Measurements from ENCODE around the gene ACE. TPM values are rescaled to one million over a fixed set of nuclear protein-coding genes. Genes with fewer than 3 reads are reported as not detected.

Gene ACE
- total RNA-seq, 2 donors from 2014 or later, result 11.6 to 21.5 TPM

GRCh38 chr17:63525190-63525946 lies 48.5 kb downstream of the ACE start:
- H3K27ac Mint-ChIP-seq, result no peak overlapping the region
- peaks cover 2% of the 10 kb centered on the region for H3K36me3 Mint-ChIP-seq (ENCODE audit: low read depth)
- no peak for ATAC-seq

GRCh38 chr17:63526861-63527260 lies 50.0 kb downstream of the ACE start:
- ATAC-seq (no peak), DNase-seq (no peak)
- Mint-ChIP-seq H3K4me3 (no peak overlapping the region), H3K36me3 (ENCODE audit: low read depth) (peaks cover 2% of the 10 kb centered on the region), H3K27me3 (peaks cover 33% of the 10 kb centered on the region), H3K27ac (no peak overlapping the region), H3K4me1 (peaks cover 7% of the 10 kb centered on the region)
- no peaks in the 10 kb centered on the region for H3K9me3 ChIP-seq (ENCODE audit: control insufficient read depth, low read length, poor library complexity, severe bottlenecking)

More at GRCh38 chr17:63525190-63525946, 48.5 kb downstream of the ACE start:
- Mint-ChIP-seq H3K4me1 (peaks cover 7% of the 10 kb centered on the region), H3K4me3 (no peak overlapping the region), H3K27me3 (peaks cover 45% of the 10 kb centered on the region)
- DNase-seq, result no peak
- no peaks in the 10 kb centered on the region for H3K9me3 ChIP-seq (ENCODE audit: control insufficient read depth, low read length, poor library complexity, severe bottlenecking)

GRCh38 chr17:63528183-63528582 lies 51.3 kb downstream of the ACE start:
- Mint-ChIP-seq H3K4me3 (no peak overlapping the region), H3K27me3 (peaks cover 33% of the 10 kb centered on the region), H3K36me3 (ENCODE audit: low read depth) (peaks cover 2% of the 10 kb centered on the region), H3K4me1 (peaks cover 7% of the 10 kb centered on the region), H3K27ac (no peak overlapping the region)
- H3K9me3 ChIP-seq (ENCODE audit: control insufficient read depth, low read length, poor library complexity, severe bottlenecking), result no peaks in the 10 kb centered on the region
- ATAC-seq, result no peak
- no peak for DNase-seq

- peaks cover 4% of the 10 kb centered on the region for H3K4me1 Mint-ChIP-seq
- peaks cover 19% of the 10 kb centered on the region for H3K27me3 Mint-ChIP-seq
- H3K36me3 Mint-ChIP-seq (ENCODE audit: low read depth), result no peaks in the 10 kb centered on the region
- DNase-seq (no peak), ATAC-seq (no peak)
- H3K27ac Mint-ChIP-seq, result no peak overlapping the region
- no peak overlapping the region for H3K4me3 Mint-ChIP-seq
- H3K9me3 ChIP-seq (ENCODE audit: control insufficient read depth, low read length, poor library complexity, severe bottlenecking), result no peaks in the 10 kb centered on the region
These were observed 53.1 kb downstream of the ACE start for GRCh38 chr17:63529711-63530556.

GRCh38 chr17:63530557-63531021 lies 53.7 kb downstream of the ACE start:
- DNase-seq, result no peak
- no peaks in the 10 kb centered on the region for H3K9me3 ChIP-seq (ENCODE audit: control insufficient read depth, low read length, poor library complexity, severe bottlenecking)
- Mint-ChIP-seq H3K4me3 (no peak overlapping the region), H3K27ac (no peak overlapping the region), H3K27me3 (peaks cover 19% of the 10 kb centered on the region), H3K4me1 (peaks cover 8% of the 10 kb centered on the region), H3K36me3 (ENCODE audit: low read depth) (no peaks in the 10 kb centered on the region)
- ATAC-seq, result no peak

GRCh38 chr17:63531022-63531965 lies 54.4 kb downstream of the ACE start:
- H3K36me3 Mint-ChIP-seq (ENCODE audit: low read depth), result no peaks in the 10 kb centered on the region
- H3K4me1 Mint-ChIP-seq, result peaks cover 8% of the 10 kb centered on the region
- H3K27ac Mint-ChIP-seq, result no peak overlapping the region
- no peak for DNase-seq
- no peak overlapping the region for H3K4me3 Mint-ChIP-seq
- no peak for ATAC-seq
- peaks cover 22% of the 10 kb centered on the region for H3K27me3 Mint-ChIP-seq
- no peaks in the 10 kb centered on the region for H3K9me3 ChIP-seq (ENCODE audit: control insufficient read depth, low read length, poor library complexity, severe bottlenecking)

GRCh38 chr17:63533433-63534077 lies 56.7 kb downstream of the ACE start:
- Mint-ChIP-seq H3K4me3 (no peak overlapping the region), H3K27me3 (peaks cover 27% of the 10 kb centered on the region), H3K27ac (no peak overlapping the region), H3K36me3 (ENCODE audit: low read depth) (no peaks in the 10 kb centered on the region), H3K4me1 (peaks cover 6% of the 10 kb centered on the region)
- no peak for ATAC-seq
- H3K9me3 ChIP-seq (ENCODE audit: control insufficient read depth, low read length, poor library complexity, severe bottlenecking), result no peaks in the 10 kb centered on the region
- DNase-seq, result no peak

GRCh38 chr17:63534078-63534570 lies 57.3 kb downstream of the ACE start:
- Mint-ChIP-seq H3K4me3 (no peak overlapping the region), H3K36me3 (ENCODE audit: low read depth) (peaks cover 1% of the 10 kb centered on the region), H3K4me1 (peaks cover 6% of the 10 kb centered on the region), H3K27ac (no peak overlapping the region), H3K27me3 (peaks cover 33% of the 10 kb centered on the region)
- DNase-seq, result no peak
- H3K9me3 ChIP-seq (ENCODE audit: control insufficient read depth, low read length, poor library complexity, severe bottlenecking), result no peaks in the 10 kb centered on the region
- ATAC-seq, result no peak

GRCh38 chr17:63534816-63535455 lies 58.1 kb downstream of the ACE start:
- peaks cover 8% of the 10 kb centered on the region for H3K36me3 Mint-ChIP-seq (ENCODE audit: low read depth)
- H3K4me3 Mint-ChIP-seq, result no peak overlapping the region
- ATAC-seq (no peak), DNase-seq (no peak)
- H3K27ac Mint-ChIP-seq, result no peak overlapping the region
- H3K4me1 Mint-ChIP-seq, result peaks cover 12% of the 10 kb centered on the region
- peaks cover 41% of the 10 kb centered on the region for H3K27me3 Mint-ChIP-seq
- H3K9me3 ChIP-seq (ENCODE audit: control insufficient read depth, low read length, poor library complexity, severe bottlenecking), result no peaks in the 10 kb centered on the region

- Mint-ChIP-seq H3K27ac (no peak overlapping the region), H3K36me3 (ENCODE audit: low read depth) (peaks cover 8% of the 10 kb centered on the region), H3K27me3 (peaks cover 43% of the 10 kb centered on the region), H3K4me1 (peaks cover 12% of the 10 kb centered on the region), H3K4me3 (no peak overlapping the region)
- ATAC-seq (no peak), DNase-seq (no peak)
- no peaks in the 10 kb centered on the region for H3K9me3 ChIP-seq (ENCODE audit: control insufficient read depth, low read length, poor library complexity, severe bottlenecking)
These were observed 58.8 kb downstream of the ACE start for GRCh38 chr17:63535640-63536039.

- Mint-ChIP-seq H3K4me3 (no peak overlapping the region), H3K27me3 (peaks cover 43% of the 10 kb centered on the region), H3K36me3 (ENCODE audit: low read depth) (peaks cover 8% of the 10 kb centered on the region), H3K4me1 (peaks cover 15% of the 10 kb centered on the region), H3K27ac (no peak overlapping the region)
- no peaks in the 10 kb centered on the region for H3K9me3 ChIP-seq (ENCODE audit: control insufficient read depth, low read length, poor library complexity, severe bottlenecking)
- DNase-seq (no peak), ATAC-seq (no peak)
These were observed 60.1 kb downstream of the ACE start for GRCh38 chr17:63537001-63537400.
